Measurements from ENCODE around the gene PLCL1. TPM values are rescaled to one million over a fixed set of nuclear protein-coding genes. Genes with fewer than 3 reads are reported as not detected.

The PLCL1 gene
- total and polyA plus RNA-seq, 4 donors, result 5.1 to 15.7 (median 13.2) TPM

GRCh38 chr2:197927994-197928393 lies 123.6 kb downstream of the PLCL1 start:
- DNase-seq, result no peak
- intact Hi-C loops (cut with DNase I), result no loop called here
- Histone ChIP-seq H3K36me3 (ENCODE audit: control insufficient read depth in 1 of 2, insufficient read depth in 2 of 2, low read length in 1 of 2) (no peaks in the 10 kb centered on the region), H3K27me3 (ENCODE audit: control insufficient read depth in 1 of 2, insufficient read depth in 2 of 2, low read length in 1 of 2) (no peaks in the 10 kb centered on the region), H3K27ac (ENCODE audit: low read depth in 1 of 2, low read length in 2 of 2) (no peak overlapping the region), H3K4me1 (ENCODE audit: control insufficient read depth in 1 of 2, insufficient read depth in 2 of 2, low read length in 2 of 2) (peaks cover 0 to 12% of the 10 kb centered on the region in 2 donors), H3K9me3 (ENCODE audit: control insufficient read depth, low read length) (no peaks in the 10 kb centered on the region), H3K4me3 (ENCODE audit: low read length in 2 of 2) (no peak overlapping the region)
- ATAC-seq (ENCODE audit: low FRiP score), result no peak

DNA sequence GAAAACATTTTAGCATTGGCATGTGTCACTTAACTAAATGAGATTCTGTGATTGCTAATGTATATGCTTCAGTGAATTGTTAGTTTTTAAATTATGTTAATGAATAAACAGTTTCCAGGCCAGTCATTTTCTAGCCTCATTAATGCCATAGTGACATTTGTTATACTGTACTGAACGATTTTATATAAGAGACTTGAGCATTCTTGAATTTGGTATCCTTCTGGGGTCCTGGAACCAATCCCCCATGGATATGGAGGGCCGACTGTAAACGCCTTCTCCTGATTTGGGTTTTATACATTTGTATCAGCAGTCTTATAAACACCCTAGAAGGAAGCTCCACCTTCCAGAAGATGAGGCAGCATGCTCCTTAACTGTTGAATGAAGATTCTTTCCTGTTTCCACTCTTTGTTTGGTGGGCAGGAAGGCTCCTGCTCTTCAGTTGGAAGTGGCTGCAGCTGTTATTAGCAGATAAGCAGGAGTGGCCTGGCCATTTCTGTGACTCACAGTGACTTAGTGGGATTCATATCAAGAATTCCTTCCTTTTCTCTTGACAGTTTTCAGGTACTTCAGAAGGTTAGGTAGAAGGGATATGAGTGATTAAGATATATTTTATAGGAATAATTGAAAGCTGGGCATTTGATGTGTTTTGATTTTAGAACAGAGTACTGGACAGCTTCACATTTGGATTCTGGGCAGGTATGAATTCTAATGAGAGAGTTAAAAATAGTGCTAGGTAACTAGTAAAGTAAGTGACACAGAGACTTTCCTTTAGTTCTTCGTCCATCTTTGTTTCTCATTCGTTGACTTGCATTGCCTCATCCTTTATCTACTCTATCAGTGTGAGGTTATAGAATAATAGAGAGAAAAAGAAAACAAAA lies 124.9 kb downstream of the PLCL1 start:
- Histone ChIP-seq H3K4me1 (ENCODE audit: control insufficient read depth in 1 of 2, insufficient read depth in 2 of 2, low read length in 2 of 2) (peaks cover 0 to 12% of the 10 kb centered on the region in 2 donors), H3K36me3 (ENCODE audit: control insufficient read depth in 1 of 2, insufficient read depth in 2 of 2, low read length in 1 of 2) (no peaks in the 10 kb centered on the region), H3K4me3 (ENCODE audit: low read length in 2 of 2) (no peak overlapping the region), H3K27ac (ENCODE audit: low read depth in 1 of 2, low read length in 2 of 2) (no peak overlapping the region), H3K27me3 (ENCODE audit: control insufficient read depth in 1 of 2, insufficient read depth in 2 of 2, low read length in 1 of 2) (no peaks in the 10 kb centered on the region), H3K9me3 (ENCODE audit: control insufficient read depth, low read length) (no peaks in the 10 kb centered on the region)
- WGBS, 2 donors, result 92 to 95% methylated on average over 5 of the region's 5 CpGs
- ATAC-seq (ENCODE audit: low FRiP score), result no peak
- DNase-seq, result no peak
- intact Hi-C loops (cut with DNase I), result no loop called here

DNA sequence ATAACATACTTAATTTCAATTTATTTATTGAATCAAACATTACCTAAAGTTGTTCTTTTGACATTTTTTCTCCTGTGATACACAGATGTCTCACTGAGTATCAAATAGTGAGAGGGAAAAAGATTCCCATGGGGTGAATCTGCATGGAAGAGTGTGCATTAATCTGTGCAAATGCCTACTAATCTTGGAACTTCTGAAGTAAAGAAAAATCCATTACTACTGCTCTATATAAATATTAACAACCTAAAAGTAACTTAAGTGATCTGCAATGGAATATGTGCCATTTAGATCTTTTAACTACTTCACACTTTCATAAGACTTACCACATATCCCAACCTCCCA lies 125.5 kb downstream of the PLCL1 start:
- Histone ChIP-seq H3K4me1 (ENCODE audit: control insufficient read depth in 1 of 2, insufficient read depth in 2 of 2, low read length in 2 of 2) (peaks cover 0 to 12% of the 10 kb centered on the region in 2 donors), H3K4me3 (ENCODE audit: low read length in 2 of 2) (no peak overlapping the region), H3K27me3 (ENCODE audit: control insufficient read depth in 1 of 2, insufficient read depth in 2 of 2, low read length in 1 of 2) (no peaks in the 10 kb centered on the region), H3K36me3 (ENCODE audit: control insufficient read depth in 1 of 2, insufficient read depth in 2 of 2, low read length in 1 of 2) (no peaks in the 10 kb centered on the region), H3K9me3 (ENCODE audit: control insufficient read depth, low read length) (no peaks in the 10 kb centered on the region), H3K27ac (ENCODE audit: low read depth in 1 of 2, low read length in 2 of 2) (no peak overlapping the region)
- intact Hi-C loops (cut with DNase I), result no loop called here
- DNase-seq (no peak), ATAC-seq (ENCODE audit: low FRiP score) (no peak)

GRCh38 chr2:197930570-197931278 lies 126.3 kb downstream of the PLCL1 start:
- no peaks in the 10 kb centered on the region for H3K27me3 ChIP-seq (ENCODE audit: control insufficient read depth in 1 of 2, insufficient read depth in 2 of 2, low read length in 1 of 2)
- intact Hi-C loops (cut with DNase I), result no loop called here
- ATAC-seq (ENCODE audit: low FRiP score) (no peak), DNase-seq (no peak)
- no peak overlapping the region for H3K27ac ChIP-seq (ENCODE audit: low read depth in 1 of 2, low read length in 2 of 2)
- no peaks in the 10 kb centered on the region for H3K9me3 ChIP-seq (ENCODE audit: control insufficient read depth, low read length)
- no peak overlapping the region for H3K4me3 ChIP-seq (ENCODE audit: low read length in 2 of 2)
- WGBS, 2 donors, result 97 to 98% methylated on average over 4 of the region's 4 CpGs
- peaks cover 0 to 13% of the 10 kb centered on the region in 2 donors for H3K4me1 ChIP-seq (ENCODE audit: control insufficient read depth in 1 of 2, insufficient read depth in 2 of 2, low read length in 2 of 2)
- no peaks in the 10 kb centered on the region for H3K36me3 ChIP-seq (ENCODE audit: control insufficient read depth in 1 of 2, insufficient read depth in 2 of 2, low read length in 1 of 2)

GRCh38 chr2:197931661-197932312 lies 127.4 kb downstream of the PLCL1 start:
- ATAC-seq (ENCODE audit: low FRiP score), result no peak

GRCh38 chr2:197932374-197932773 lies 128.0 kb downstream of the PLCL1 start:
- ATAC-seq (ENCODE audit: low FRiP score) (no peak), DNase-seq (no peak)
- Histone ChIP-seq H3K4me3 (ENCODE audit: low read length in 2 of 2) (no peak overlapping the region), H3K9me3 (ENCODE audit: control insufficient read depth, low read length) (no peaks in the 10 kb centered on the region), H3K36me3 (ENCODE audit: control insufficient read depth in 1 of 2, insufficient read depth in 2 of 2, low read length in 1 of 2) (no peaks in the 10 kb centered on the region), H3K27ac (ENCODE audit: low read depth in 1 of 2, low read length in 2 of 2) (no peak overlapping the region), H3K4me1 (ENCODE audit: control insufficient read depth in 1 of 2, insufficient read depth in 2 of 2, low read length in 2 of 2) (peaks cover 0 to 12% of the 10 kb centered on the region in 2 donors), H3K27me3 (ENCODE audit: control insufficient read depth in 1 of 2, insufficient read depth in 2 of 2, low read length in 1 of 2) (no peaks in the 10 kb centered on the region)
- intact Hi-C loops (cut with DNase I), result no loop called here
- 94 to 96% methylated on average over 5 of the region's 5 CpGs for WGBS, 2 donors

More at GRCh38 chr2:197931661-197932312, 127.4 kb downstream of the PLCL1 start:
- no peak for DNase-seq
- H3K27me3 ChIP-seq (ENCODE audit: control insufficient read depth in 1 of 2, insufficient read depth in 2 of 2, low read length in 1 of 2), result no peaks in the 10 kb centered on the region
- H3K36me3 ChIP-seq (ENCODE audit: control insufficient read depth in 1 of 2, insufficient read depth in 2 of 2, low read length in 1 of 2), result no peaks in the 10 kb centered on the region
- H3K4me3 ChIP-seq (ENCODE audit: low read length in 2 of 2), result no peak overlapping the region
- WGBS, 2 donors, result 30 to 39% methylated on average over 1 of the region's 1 CpG
- intact Hi-C loops (cut with DNase I), result no loop called here
- no peak overlapping the region for H3K27ac ChIP-seq (ENCODE audit: low read depth in 1 of 2, low read length in 2 of 2)
- H3K9me3 ChIP-seq (ENCODE audit: control insufficient read depth, low read length), result no peaks in the 10 kb centered on the region
- peaks cover 0 to 11% of the 10 kb centered on the region in 2 donors for H3K4me1 ChIP-seq (ENCODE audit: control insufficient read depth in 1 of 2, insufficient read depth in 2 of 2, low read length in 2 of 2)

DNA sequence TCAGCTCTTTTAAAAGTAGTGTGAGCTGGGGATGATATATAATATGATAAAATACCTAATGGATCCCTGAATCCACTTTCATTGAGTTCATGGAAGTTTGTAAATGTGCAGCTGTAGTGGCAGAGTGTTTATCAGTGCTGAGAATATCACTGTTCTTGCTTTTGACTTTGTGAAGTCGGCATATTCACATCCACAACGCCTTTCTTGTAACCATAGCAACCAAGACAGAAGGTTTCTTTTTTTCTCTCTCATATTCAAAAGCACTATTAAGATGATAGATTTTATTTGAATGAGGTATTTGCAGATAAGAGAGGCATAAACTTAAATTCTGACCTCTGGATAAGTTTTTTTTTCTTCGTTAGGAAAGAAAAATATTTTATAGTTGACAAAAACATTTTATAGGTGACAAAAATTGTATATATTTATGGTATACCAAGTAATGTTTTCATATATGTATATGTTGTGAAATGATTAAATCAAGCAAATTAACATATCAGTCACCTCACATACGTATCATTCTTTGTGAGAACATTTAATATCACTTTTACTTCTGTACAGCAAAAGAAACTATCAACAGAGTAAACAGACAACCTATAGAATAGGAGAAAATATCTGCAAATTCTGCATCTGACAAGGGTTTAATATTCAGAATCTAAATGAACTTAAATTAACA lies 130.0 kb downstream of the PLCL1 start:
- no peaks in the 10 kb centered on the region for H3K27me3 ChIP-seq (ENCODE audit: control insufficient read depth in 1 of 2, insufficient read depth in 2 of 2, low read length in 1 of 2)
- WGBS, 2 donors, result 45 to 55% methylated on average over 4 of the region's 4 CpGs
- intact Hi-C loops (cut with DNase I), result no loop called here
- DNase-seq, result no peak
- peaks cover 0 to 10% of the 10 kb centered on the region in 2 donors for H3K4me1 ChIP-seq (ENCODE audit: control insufficient read depth in 1 of 2, insufficient read depth in 2 of 2, low read length in 2 of 2)
- no peaks in the 10 kb centered on the region for H3K9me3 ChIP-seq (ENCODE audit: control insufficient read depth, low read length)
- no peak overlapping the region for H3K27ac ChIP-seq (ENCODE audit: low read depth in 1 of 2, low read length in 2 of 2)
- no peak overlapping the region for H3K4me3 ChIP-seq (ENCODE audit: low read length in 2 of 2)
- no peaks in the 10 kb centered on the region for H3K36me3 ChIP-seq (ENCODE audit: control insufficient read depth in 1 of 2, insufficient read depth in 2 of 2, low read length in 1 of 2)
- no peak for ATAC-seq (ENCODE audit: low FRiP score)

- H3K4me1 ChIP-seq (ENCODE audit: control insufficient read depth in 1 of 2, insufficient read depth in 2 of 2, low read length in 2 of 2), result peaks cover 1 to 10% of the 10 kb centered on the region in 2 donors
- H3K27ac ChIP-seq (ENCODE audit: low read depth in 1 of 2, low read length in 2 of 2), result no peak overlapping the region
- H3K4me3 ChIP-seq (ENCODE audit: low read length in 2 of 2), result no peak overlapping the region
- ATAC-seq (ENCODE audit: low FRiP score), result no peak
- 80 to 81% methylated on average over 4 of the region's 4 CpGs for WGBS, 2 donors
- intact Hi-C loops (cut with DNase I), result no loop called here
- H3K36me3 ChIP-seq (ENCODE audit: control insufficient read depth in 1 of 2, insufficient read depth in 2 of 2, low read length in 1 of 2), result no peaks in the 10 kb centered on the region
- no peaks in the 10 kb centered on the region for H3K27me3 ChIP-seq (ENCODE audit: control insufficient read depth in 1 of 2, insufficient read depth in 2 of 2, low read length in 1 of 2)
- no peak for DNase-seq
- no peaks in the 10 kb centered on the region for H3K9me3 ChIP-seq (ENCODE audit: control insufficient read depth, low read length)
Measured at GRCh38 chr2:197934934-197935289, 130.5 kb downstream of the PLCL1 start.
